Small intestine (tissue), 16 donors: ENCODE measurements around the gene RASSF6. TPM values are rescaled to one million over a fixed set of nuclear protein-coding genes. Genes with fewer than 3 reads are reported as not detected.
"Not testable (repeated sequence)": the region's sequence is repeated elsewhere in the genome, so short reads cannot be mapped to it uniquely, and the experiment has no call there.

ENCODE experiments used
- DNase-seq, 2 donors: peaks; one replicate each; pipeline versions ENCODE4 v3.0.0 to v3.0.0-alpha.2; 2013
- FAIRE-seq: peaks from 2 replicates; lab custom pipeline; 2012; peaks lifted over from hg19 to GRCh38; lab: Jason Lieb, UNC
- H3K27ac ChIP-seq, 3 donors: one replicate each; pipeline ENCODE4 v1.5.1; 2013; ENCODE audit warnings: low read length in 2 of 3, mild to moderate bottlenecking in 2 of 3, control low read depth in 1 of 3, inconsistent platforms in 1 of 3, low read depth in 1 of 3, moderate library complexity in 1 of 3
- H3K27me3 ChIP-seq, 3 donors: one replicate each; pipeline ENCODE4 v1.6.1; 2013; ENCODE audit warnings: low read length in 3 of 3, inconsistent platforms in 1 of 3; ENCODE audit not compliant: control insufficient read depth in 3 of 3, insufficient read depth in 3 of 3
- H3K36me3 ChIP-seq, 3 donors: one replicate each; pipeline ENCODE4 v1.6.1; 2013; ENCODE audit warnings: low read length in 3 of 3, inconsistent platforms in 1 of 3, low read depth in 1 of 3, mild to moderate bottlenecking in 1 of 3, moderate library complexity in 1 of 3; ENCODE audit not compliant: control insufficient read depth in 3 of 3, insufficient read depth in 2 of 3
- H3K4me1 ChIP-seq, 3 donors: one replicate each; pipeline ENCODE4 v1.6.1; 2013; ENCODE audit warnings: low read length in 2 of 3, inconsistent platforms in 1 of 3, low read depth in 1 of 3, mild to moderate bottlenecking in 1 of 3, moderate library complexity in 1 of 3; ENCODE audit not compliant: control insufficient read depth in 3 of 3, insufficient read depth in 2 of 3
- H3K4me3 ChIP-seq, 3 donors: one replicate each; pipeline ENCODE4 v1.5.1; 2013; ENCODE audit warnings: low read length in 3 of 3, control low read depth in 1 of 3, inconsistent platforms in 1 of 3, low read depth in 1 of 3, mild to moderate bottlenecking in 1 of 3, moderate library complexity in 1 of 3
- H3K9me3 ChIP-seq, 2 donors: one replicate each; pipeline ENCODE4 v1.6.1; 2013; ENCODE audit warnings: low read depth in 1 of 2, low read length in 1 of 2; ENCODE audit not compliant: control insufficient read depth in 2 of 2, insufficient read depth in 1 of 2
- WGBS, 3 donors: extraction: QIAGEN DNeasy Blood & Tissue Kit; methylation state at CpG; one replicate each; pipeline ENCODE4 v1.1.7; 2013; 5-methylcytosine and 5-hydroxymethylcytosine counted together
- long read RNA-seq, 10 donors: transcript quantifications; one replicate each; lab custom pipeline, GENCODE V29; 2026
- polyA plus RNA-seq, 4 donors: library from polyadenylated mRNA; stranded (reverse) in 3 of 4; unstranded in 1 of 4; fragments of 200-250 nt in 3 of 4; fragments of 120-200 nt in 1 of 4; gene quantifications; one replicate each; pipeline versions ENCODE4 v1.2.1 to v1.2.3, GENCODE V29; 2013
- donor health status: healthy with polysubstance abuse.
- donor health status: control.
- donor health status: control.
- donor health status: Bipolar disorder and iron deficiency.
- donor health status: healthy.

The RASSF6 gene, protein sequence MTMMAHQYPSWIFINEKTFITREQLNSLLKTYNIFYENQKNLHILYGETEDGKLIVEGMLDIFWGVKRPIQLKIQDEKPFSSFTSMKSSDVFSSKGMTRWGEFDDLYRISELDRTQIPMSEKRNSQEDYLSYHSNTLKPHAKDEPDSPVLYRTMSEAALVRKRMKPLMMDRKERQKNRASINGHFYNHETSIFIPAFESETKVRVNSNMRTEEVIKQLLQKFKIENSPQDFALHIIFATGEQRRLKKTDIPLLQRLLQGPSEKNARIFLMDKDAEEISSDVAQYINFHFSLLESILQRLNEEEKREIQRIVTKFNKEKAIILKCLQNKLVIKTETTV
- 10 to 100 TPM in 3 of 4 donors, 1 to 10 TPM in 1; 4.1 to 18.2 (median 15.5) TPM for polyA plus RNA-seq
- long read RNA-seq, donor 1, full-length matches to known transcripts: 8 of 8 reads
- long read RNA-seq, donor 1, partial matches to known transcripts: 0 of 8 reads
- long read RNA-seq, donor 1, other reads (novel, unspliced or antisense): 0 of 8 reads
- long read RNA-seq, donor 2, full-length matches to known transcripts: 3 of 3 reads
- long read RNA-seq, donor 2, partial matches to known transcripts: 0 of 3 reads
- long read RNA-seq, donor 2, other reads (novel, unspliced or antisense): 0 of 3 reads
- long read RNA-seq, donor 3, full-length matches to known transcripts: 1 of 1 reads
- long read RNA-seq, donor 3, partial matches to known transcripts: 0 of 1 reads
- long read RNA-seq, donor 3, other reads (novel, unspliced or antisense): 0 of 1 reads
- long read RNA-seq, donor 4: 0 reads
- long read RNA-seq, donor 5: 0 reads
- long read RNA-seq, donor 6, full-length matches to known transcripts: 5 of 5 reads
- long read RNA-seq, donor 6, partial matches to known transcripts: 0 of 5 reads
- long read RNA-seq, donor 6, other reads (novel, unspliced or antisense): 0 of 5 reads
- long read RNA-seq, donor 7: 0 reads
- long read RNA-seq, donor 8: 0 reads
- long read RNA-seq, donor 9, full-length matches to known transcripts: 1 of 1 reads
- long read RNA-seq, donor 9, partial matches to known transcripts: 0 of 1 reads
- long read RNA-seq, donor 9, other reads (novel, unspliced or antisense): 0 of 1 reads
- long read RNA-seq, donor 10, full-length matches to known transcripts: 7 of 7 reads
- long read RNA-seq, donor 10, partial matches to known transcripts: 0 of 7 reads
- long read RNA-seq, donor 10, other reads (novel, unspliced or antisense): 0 of 7 reads

DNA sequence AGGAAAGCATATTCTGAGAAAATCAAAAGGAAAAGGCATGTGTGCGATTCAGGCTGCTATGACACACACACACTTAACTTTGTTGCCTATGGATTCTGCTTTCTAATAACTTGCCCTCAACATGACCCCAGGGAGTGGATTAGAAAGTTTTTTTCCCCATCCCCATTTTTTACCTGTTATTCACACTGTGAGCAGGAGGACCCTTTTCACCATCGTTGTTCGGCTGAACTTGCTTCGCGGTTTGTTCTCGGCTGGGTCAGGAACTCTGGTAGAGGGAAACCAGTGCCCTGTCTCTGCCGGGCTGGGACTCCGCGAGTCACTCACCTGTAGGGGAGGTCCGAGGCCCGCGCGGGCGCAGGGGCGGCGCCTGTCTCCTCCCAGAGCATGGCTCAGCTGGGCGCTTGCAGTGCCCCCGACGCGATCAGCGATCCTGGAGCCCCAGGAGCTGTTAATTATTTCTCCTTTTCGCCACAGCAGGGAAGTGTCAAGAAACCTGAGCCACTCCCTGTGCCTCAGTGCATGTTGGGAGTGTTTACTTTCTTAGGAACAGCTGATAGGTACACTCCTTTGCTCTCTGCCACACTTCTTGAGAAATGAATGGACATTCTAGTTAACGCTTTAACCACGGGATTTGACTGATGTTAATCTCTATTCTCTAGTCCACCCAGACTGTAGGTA, at the start of gene RASSF6:
TSS of gene RASSF6 (minus strand) at position 322 of the 678 bp plus-strand sequence. CDS start 8,641 bp downstream, outside the sequence.
- DNase-seq: peak; percentile 95 to 97
- Histone ChIP-seq H3K27me3 (no peaks in the 10 kb centered on the region), H3K36me3 (peaks cover 0 to 2% (median 0%) of the 10 kb centered on the region in 3 donors), H3K27ac (peak within 1 kb of the TSS; percentile 84 to 96 (median 91)), H3K4me1 (peaks cover 0 to 9% (median 2%) of the 10 kb centered on the region in 3 donors), H3K9me3 (no peaks in the 10 kb centered on the region), H3K4me3 (peak within 1 kb of the TSS; percentile 16 to 57 (median 52))
- WGBS, 3 donors: 1 to 7% (median 4%) methylated on average over 24 of the region's 24 CpGs
- no peak for FAIRE-seq

DNA sequence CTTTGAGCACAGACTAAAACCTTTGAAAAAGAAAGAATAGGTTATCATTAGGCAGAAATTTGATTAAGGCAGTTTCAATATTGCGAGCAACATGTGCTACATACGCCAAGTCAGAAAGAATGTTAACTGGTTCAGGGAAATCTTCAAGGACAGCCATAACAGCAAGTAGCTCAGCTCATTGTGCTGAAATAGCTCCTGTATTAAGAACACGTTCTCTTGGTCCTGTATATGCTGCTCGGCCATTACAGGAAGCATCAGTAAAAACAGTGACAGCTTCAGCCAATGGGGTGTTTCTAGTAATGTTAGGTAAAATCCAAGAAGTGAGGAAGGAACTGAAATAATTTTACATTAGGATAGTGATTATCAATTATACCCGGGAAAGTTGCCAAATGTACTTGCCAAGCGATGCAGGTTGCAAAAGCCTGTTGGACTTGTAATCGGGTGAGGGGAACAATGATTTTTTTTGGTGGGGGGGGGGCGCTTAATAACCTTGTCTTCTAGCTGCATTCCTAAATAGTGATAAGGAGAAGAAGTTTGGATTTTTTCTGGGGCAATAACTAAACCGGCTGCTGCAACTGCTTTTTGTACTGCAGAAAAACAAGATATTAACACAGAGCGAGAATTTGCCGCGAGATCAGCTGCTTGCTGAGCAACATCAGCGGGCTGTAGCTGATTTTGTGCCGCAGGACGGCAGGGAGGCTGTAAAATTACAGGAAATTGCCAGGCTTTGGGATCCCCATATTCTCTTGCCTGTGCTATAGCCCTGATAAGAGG, 49.4 kb upstream of the RASSF6 start:
- Histone ChIP-seq H3K4me1 (peaks cover 0 to 8% (median 4%) of the 10 kb centered on the region in 3 donors), H3K36me3 (no peaks in the 10 kb centered on the region), H3K4me3 (no peak overlapping the region), H3K27ac (no peak overlapping the region), H3K27me3 (no peaks in the 10 kb centered on the region), H3K9me3 (no peaks in the 10 kb centered on the region)
- DNase-seq (no peak), FAIRE-seq (no peak)
- WGBS, 3 donors: 11 to 56% (median 33%) methylated on average over 15 of the region's 15 CpGs

DNA sequence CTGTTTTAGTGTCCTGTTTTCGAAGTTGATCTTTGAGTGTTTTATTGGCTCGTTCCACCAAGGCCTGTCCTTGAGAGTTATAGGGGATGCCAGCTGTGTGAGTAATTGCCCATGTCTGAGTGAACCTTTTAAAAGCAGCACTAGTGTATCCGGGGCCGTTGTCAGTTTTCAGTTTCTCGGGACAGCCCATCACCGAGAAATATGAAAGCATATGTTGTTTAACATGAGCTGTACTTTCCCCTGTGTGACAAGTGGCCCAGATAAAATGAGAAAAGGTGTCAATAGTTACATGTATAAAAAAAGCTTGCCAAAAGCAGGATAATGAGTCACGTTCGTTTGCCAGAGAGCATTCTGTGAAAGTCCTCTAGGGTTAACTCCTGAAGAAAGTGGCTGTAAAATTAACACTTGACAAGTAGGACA, 48.6 kb upstream of the RASSF6 start:
- no peak overlapping the region for H3K27ac ChIP-seq
- H3K4me3 ChIP-seq: no peak overlapping the region
- WGBS, 3 donors: 18 to 52% (median 30%) methylated on average over 8 of the region's 8 CpGs
- FAIRE-seq (no peak), DNase-seq (peak in 1 of 2 donors; percentile 39)
- H3K27me3 ChIP-seq: no peaks in the 10 kb centered on the region
- peaks cover 0 to 8% (median 4%) of the 10 kb centered on the region in 3 donors for H3K4me1 ChIP-seq
- H3K36me3 ChIP-seq: no peaks in the 10 kb centered on the region
- H3K9me3 ChIP-seq: no peaks in the 10 kb centered on the region

DNA sequence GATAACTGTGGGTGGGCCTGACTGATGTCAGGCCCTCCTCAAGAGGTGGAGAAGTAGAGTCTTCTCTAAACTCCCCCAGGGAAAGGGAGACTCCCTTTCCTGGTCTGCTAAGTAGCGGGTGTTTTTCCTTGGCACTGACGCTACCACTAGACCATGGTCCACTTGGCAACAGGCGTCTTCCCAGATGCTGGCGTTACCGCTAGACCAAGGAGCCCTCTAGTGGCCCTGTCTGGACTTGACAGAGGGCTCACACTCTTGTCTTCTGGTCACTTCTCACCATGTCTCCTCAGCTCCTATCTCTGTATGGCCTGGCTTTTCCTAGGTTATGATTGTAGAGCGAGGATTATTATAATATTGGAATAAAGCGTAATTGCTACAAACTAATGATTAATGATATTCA, 45.7 kb upstream of the RASSF6 start:
- not testable (repeated sequence) for H3K4me1 ChIP-seq, H3K4me3 ChIP-seq, H3K9me3 ChIP-seq, FAIRE-seq, H3K27ac ChIP-seq, H3K27me3 ChIP-seq, H3K36me3 ChIP-seq
- WGBS, 3 donors: 61 to 86% (median 75%) methylated on average over 7 of the region's 7 CpGs
- DNase-seq: peak in 1 of 2 donors; percentile 21

DNA sequence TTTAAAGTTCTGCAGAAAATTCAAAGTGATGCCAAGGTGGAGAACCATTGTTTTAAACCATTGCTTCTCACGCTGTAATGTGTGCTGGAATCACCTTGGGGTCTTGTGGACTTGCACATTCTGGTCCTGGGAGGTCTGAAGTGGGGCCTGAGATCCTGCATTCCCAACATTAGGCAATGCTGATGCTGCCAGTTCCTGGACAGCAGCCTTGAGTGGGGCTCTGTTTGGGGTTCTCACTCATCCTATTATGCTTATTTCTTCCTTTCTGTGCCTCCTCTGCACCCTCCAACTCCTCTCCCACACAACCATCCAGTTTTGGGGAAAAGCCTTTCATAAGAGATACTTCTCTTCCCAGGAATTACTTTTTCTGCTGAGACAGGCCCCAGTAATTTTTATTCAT, 44.2 kb upstream of the RASSF6 start:
- Histone ChIP-seq H3K27ac (no peak overlapping the region), H3K4me1 (peaks cover 0 to 4% (median 0%) of the 10 kb centered on the region in 3 donors), H3K4me3 (no peak overlapping the region), H3K36me3 (no peaks in the 10 kb centered on the region), H3K9me3 (no peaks in the 10 kb centered on the region), H3K27me3 (no peaks in the 10 kb centered on the region)
- 88 to 96% (median 89%) methylated on average over 1 of the region's 1 CpG for WGBS, 3 donors
- DNase-seq: no peak
- no peak for FAIRE-seq

DNA sequence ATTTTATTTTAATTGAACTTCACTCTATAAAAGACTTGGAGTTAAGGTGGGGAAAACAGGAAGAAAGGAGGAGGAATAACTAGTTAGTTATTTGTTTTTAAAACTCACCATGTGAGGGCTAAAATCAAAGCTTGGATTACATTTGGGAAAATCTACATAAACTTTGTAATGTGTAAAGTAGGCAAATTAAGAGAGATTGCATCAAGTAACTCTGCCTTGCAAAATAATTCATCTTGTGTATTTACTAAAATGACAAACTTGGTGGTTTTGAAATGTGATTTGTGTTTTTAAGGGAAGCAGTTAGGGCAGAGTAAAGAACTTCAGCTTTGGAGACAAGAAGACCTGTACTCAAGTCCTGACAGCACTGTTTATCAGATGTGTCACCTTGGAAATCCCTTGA, 43.3 kb upstream of the RASSF6 start:
- Histone ChIP-seq H3K27ac (no peak overlapping the region), H3K36me3 (no peaks in the 10 kb centered on the region), H3K4me1 (peaks cover 0 to 3% (median 0%) of the 10 kb centered on the region in 3 donors), H3K9me3 (no peaks in the 10 kb centered on the region), H3K27me3 (no peaks in the 10 kb centered on the region), H3K4me3 (no peak overlapping the region)
- DNase-seq: no peak
- no peak for FAIRE-seq

DNA sequence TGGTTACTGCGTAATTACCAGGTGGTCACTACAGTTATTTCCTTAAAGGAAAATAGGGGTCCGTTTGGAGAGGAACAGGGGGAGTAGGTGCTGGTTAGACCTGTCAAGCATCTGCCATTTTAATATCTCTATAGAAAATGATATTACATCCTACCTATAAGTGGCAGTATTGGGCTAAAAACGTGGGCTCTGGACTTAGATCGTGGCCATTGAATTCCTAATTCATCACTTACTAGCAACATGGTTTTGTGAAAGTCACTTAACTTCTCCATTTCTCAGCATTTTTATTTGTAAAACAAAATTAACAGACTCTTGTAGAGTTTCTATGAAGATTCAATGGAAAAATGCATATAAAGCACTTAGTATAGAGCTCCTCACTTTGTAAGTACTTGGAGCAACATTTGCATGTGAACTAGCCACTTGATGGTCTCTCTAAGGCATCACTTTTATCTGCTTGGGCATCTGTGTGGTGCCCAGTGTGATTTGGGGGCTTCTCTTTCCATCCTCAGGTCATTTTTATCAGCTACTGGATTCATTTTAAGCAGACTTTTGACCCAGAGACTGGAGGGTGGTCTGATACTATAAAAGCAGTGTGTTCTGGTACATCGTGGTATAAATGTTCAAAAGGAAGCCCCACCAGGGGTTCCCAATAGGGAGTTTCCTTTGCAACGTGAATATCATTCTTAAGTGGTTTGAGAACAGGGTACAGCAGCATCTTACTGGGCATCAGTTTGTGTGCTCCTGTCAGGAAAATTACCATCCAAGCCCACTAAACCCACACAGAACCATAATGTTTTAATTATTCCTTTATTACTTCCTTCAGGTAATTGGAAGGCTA, 42.7 kb upstream of the RASSF6 start:
- DNase-seq (peak; percentile 30 to 35), FAIRE-seq (no peak)
- peaks cover 0 to 3% (median 0%) of the 10 kb centered on the region in 3 donors for H3K4me1 ChIP-seq
- no peaks in the 10 kb centered on the region for H3K36me3 ChIP-seq
- H3K27ac ChIP-seq: no peak overlapping the region
- no peaks in the 10 kb centered on the region for H3K27me3 ChIP-seq
- H3K4me3 ChIP-seq: no peak overlapping the region
- H3K9me3 ChIP-seq: no peaks in the 10 kb centered on the region
- WGBS, 3 donors: 25 to 29% (median 29%) methylated on average over 6 of the region's 6 CpGs
